ENCODE results near the gene BBS7.

GRCh38 chr4:121822047-121822446 lies 48.2 kb downstream of the BBS7 start:
- TF ChIP-seq CTCF (IDR thresholded peaks at IDR 0.05) (no peak), POLR2A (IDR thresholded peaks at IDR 0.05) (no peak)
